ENCODE results near the gene STX16. TPM values are rescaled to one million over a fixed set of nuclear protein-coding genes. Genes with fewer than 3 reads are reported as not detected.

Gene STX16
- total and polyA plus RNA-seq, 2 of the 13 experiments (the other 11 are each of a cell fraction or from before 2014, with no cell fraction given), result 28.0 to 72.7 TPM

DNA sequence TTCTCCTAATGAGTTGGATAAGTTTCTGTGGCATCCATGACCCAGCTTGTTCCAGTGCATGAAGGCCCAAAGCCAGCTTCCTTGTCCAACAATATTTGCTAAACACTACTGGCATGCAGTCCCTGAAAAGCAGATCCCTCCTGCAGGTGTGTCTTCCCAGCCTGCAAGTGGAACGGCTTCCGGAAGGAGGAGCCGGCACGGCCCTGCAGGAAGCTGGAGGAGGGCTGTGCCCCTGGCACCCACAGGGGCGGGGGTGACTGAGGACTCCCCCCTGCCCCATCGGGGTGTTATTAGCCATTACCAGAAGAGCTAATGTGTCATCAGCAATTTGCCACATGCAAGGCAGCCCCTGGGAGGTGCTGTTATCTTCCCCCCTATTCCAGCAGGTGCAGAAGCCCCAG, 68.9 kb downstream of the STX16 start:
- POLR2A ChIA-PET, result no interaction called here
- WGBS (ENCODE audit: low lambda C conversion rate), result 35% methylated on average over 6 of the region's 6 CpGs
- Histone ChIP-seq H2AFZ (ENCODE audit: low read length) (no peak overlapping the region), H3K36me3 (replicated peaks in 1 of 2; ENCODE audit: control insufficient read depth in 1 of 2, insufficient read depth in 2 of 2, low read length in 2 of 2) (no peaks in the 10 kb centered on the region), H3K27me3 (ENCODE audit: control insufficient read depth in 1 of 2, insufficient read depth in 2 of 2, low read length in 2 of 2) (peaks cover 16 to 52% of the 10 kb centered on the region in 2 experiments), H3K9me3 (ENCODE audit: low read length) (no peaks in the 10 kb centered on the region), H3K4me3 (replicated peaks in 1 of 3; ENCODE audit: insufficient read depth in 1 of 3, low read depth in 2 of 3, low read length in 3 of 3) (no peak overlapping the region), H3K4me2 (ENCODE audit: low read depth, low read length) (no peak overlapping the region), H3K27ac (ENCODE audit: extremely low read length, insufficient read depth, low read length) (no peak overlapping the region), H4K20me1 (ENCODE audit: insufficient read depth, low read length) (no peaks in the 10 kb centered on the region; the same call in 1 of the 2 replicates), H3K4me1 (ENCODE audit: insufficient read depth, low read length) (peaks cover 23% of the 10 kb centered on the region), H3K9ac (ENCODE audit: insufficient read depth, low read depth, low read length) (no peak overlapping the region), H3K79me2 (ENCODE audit: insufficient read depth, low read length) (no peaks in the 10 kb centered on the region)
- FAIRE-seq (no peak), ATAC-seq (no peak), DNase-seq (ENCODE audit: low spot score) (no peak)
- TF ChIP-seq ONECUT2 (CRISPR knock-in tag; IDR thresholded peaks at IDR 0.05) (no peak), ZNF577 (CRISPR knock-in tag; IDR thresholded peaks at IDR 0.05; ENCODE audit: borderline replicate concordance, low read depth) (no peak), ZC3H4 (CRISPR knock-in tag; IDR thresholded peaks at IDR 0.05; ENCODE audit: borderline replicate concordance) (no peak), ZNF780A (CRISPR knock-in tag; IDR thresholded peaks at IDR 0.05) (no peak), ZFP82 (CRISPR knock-in tag; IDR thresholded peaks at IDR 0.05; ENCODE audit: borderline replicate concordance) (no peak), ZNF251 (CRISPR knock-in tag; IDR thresholded peaks at IDR 0.05) (no peak), HDAC2 (CRISPR knock-in tag; IDR thresholded peaks at IDR 0.05) (no peak)
- TF ChIP-seq, protein P1, sequence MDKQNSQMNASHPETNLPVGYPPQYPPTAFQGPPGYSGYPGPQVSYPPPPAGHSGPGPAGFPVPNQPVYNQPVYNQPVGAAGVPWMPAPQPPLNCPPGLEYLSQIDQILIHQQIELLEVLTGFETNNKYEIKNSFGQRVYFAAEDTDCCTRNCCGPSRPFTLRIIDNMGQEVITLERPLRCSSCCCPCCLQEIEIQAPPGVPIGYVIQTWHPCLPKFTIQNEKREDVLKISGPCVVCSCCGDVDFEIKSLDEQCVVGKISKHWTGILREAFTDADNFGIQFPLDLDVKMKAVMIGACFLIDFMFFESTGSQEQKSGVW (CRISPR knock-in tag; IDR thresholded peaks at IDR 0.05; ENCODE audit: borderline replicate concordance), result no peak
- TF ChIP-seq, protein P2, sequence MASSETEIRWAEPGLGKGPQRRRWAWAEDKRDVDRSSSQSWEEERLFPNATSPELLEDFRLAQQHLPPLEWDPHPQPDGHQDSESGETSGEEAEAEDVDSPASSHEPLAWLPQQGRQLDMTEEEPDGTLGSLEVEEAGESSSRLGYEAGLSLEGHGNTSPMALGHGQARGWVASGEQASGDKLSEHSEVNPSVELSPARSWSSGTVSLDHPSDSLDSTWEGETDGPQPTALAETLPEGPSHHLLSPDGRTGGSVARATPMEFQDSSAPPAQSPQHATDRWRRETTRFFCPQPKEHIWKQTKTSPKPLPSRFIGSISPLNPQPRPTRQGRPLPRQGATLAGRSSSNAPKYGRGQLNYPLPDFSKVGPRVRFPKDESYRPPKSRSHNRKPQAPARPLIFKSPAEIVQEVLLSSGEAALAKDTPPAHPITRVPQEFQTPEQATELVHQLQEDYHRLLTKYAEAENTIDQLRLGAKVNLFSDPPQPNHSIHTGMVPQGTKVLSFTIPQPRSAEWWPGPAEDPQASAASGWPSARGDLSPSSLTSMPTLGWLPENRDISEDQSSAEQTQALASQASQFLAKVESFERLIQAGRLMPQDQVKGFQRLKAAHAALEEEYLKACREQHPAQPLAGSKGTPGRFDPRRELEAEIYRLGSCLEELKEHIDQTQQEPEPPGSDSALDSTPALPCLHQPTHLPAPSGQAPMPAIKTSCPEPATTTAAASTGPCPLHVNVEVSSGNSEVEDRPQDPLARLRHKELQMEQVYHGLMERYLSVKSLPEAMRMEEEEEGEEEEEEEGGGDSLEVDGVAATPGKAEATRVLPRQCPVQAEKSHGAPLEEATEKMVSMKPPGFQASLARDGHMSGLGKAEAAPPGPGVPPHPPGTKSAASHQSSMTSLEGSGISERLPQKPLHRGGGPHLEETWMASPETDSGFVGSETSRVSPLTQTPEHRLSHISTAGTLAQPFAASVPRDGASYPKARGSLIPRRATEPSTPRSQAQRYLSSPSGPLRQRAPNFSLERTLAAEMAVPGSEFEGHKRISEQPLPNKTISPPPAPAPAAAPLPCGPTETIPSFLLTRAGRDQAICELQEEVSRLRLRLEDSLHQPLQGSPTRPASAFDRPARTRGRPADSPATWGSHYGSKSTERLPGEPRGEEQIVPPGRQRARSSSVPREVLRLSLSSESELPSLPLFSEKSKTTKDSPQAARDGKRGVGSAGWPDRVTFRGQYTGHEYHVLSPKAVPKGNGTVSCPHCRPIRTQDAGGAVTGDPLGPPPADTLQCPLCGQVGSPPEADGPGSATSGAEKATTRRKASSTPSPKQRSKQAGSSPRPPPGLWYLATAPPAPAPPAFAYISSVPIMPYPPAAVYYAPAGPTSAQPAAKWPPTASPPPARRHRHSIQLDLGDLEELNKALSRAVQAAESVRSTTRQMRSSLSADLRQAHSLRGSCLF (CRISPR knock-in tag; IDR thresholded peaks at IDR 0.05; ENCODE audit: borderline replicate concordance), result no peak
- TF ChIP-seq, protein P3, sequence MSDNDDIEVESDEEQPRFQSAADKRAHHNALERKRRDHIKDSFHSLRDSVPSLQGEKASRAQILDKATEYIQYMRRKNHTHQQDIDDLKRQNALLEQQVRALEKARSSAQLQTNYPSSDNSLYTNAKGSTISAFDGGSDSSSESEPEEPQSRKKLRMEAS (IDR thresholded peaks at IDR 0.05), result no peak
- BruUV-seq (replicated peaks), result no TSS peak
- CTCF ChIA-PET (ENCODE audit: low intra/inter-chr PET ratio, low total read pairs), result no interaction called here
- in situ Hi-C loops (cut with HindIII; ENCODE audit: extremely low pct_ligation_motif_present, low pct_unique_long_range_greater_than_20kb), result no loop called here
- intact Hi-C loops (cut with micrococcal nuclease; ENCODE audit: unreplicated experiment), result no loop called here
